IPS DF 4.7 (cell line): ENCODE results near the gene PROCA1.

ENCODE experiments used
- DNase-seq: peaks from one replicate; pipeline ENCODE4 v3.0.0-alpha.2; 2013; ENCODE audit warnings: low spot score; ENCODE audit errors: extremely low read depth

Gene PROCA1

DNA sequence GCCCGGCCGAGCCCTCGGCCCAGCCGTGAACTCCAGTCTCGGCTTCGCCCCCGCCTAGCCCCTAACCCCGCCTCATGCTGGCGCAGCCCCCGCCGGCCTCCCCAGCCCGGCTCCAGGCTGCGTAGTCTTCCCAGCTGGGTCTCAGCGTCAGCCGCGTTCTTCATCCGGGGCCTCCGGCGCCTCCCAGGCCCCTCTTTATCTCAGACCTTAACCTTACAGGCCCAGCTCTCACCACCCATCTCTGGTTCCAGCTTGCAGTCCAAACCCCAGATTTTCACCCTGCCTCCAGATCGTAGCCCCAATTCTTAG, at the start of gene PROCA1:
Gene PROCA1, minus strand, starts transcription at position 166 of the 309 bp plus-strand sequence. CDS start 228 bp downstream, outside the sequence.
- DNase-seq: no peak

DNA sequence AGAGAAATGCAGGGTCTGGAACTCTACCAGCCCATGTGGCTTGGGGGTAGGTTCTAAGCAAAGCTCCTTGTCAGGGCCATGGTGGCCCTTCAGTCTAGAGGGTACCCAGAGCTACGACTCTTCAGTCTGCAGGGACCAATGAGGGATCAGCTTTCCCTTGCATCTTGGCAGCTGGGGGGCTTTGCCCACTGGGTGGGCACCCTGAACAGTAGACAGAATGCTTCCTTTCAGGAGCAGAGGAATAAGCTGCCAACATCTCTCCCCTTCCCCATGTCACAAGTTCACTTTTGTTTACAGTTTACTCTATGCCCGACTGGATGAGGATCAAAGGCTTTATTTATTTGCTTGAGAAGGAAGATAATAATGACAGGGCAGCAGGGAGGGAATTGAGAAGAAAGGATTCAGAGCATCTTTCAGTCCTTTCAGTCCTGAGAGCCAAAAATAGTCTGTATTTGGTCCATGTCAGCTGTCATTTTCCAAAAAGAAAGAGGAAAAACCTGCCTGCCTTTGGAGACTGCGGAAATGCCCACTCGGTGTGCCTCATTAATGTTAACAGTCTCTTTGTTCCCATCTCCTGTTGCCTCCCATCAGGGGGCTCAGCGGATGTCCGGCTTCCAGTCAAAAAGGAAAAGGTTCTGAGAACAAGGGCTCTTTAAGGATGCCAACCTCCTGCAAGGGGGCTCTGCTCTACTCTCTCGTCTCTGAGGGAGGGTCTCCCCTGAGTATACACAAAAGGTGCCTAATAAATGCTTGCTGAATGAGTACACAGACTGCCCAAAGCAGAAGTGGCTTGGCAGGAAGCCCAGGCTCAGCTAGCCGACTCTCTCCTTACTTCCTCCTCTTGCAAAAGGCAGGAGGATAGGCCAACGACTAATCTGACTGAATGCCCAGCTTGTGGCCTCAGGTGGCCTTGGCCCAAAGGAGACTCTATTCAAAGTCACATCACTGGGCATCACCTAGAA, 49.2 kb upstream of the PROCA1 start:
- peak; percentile 94 for DNase-seq

- no peak for DNase-seq
Observed at GRCh38 chr17:28759256-28759865, 47.7 kb upstream of the PROCA1 start.

DNA sequence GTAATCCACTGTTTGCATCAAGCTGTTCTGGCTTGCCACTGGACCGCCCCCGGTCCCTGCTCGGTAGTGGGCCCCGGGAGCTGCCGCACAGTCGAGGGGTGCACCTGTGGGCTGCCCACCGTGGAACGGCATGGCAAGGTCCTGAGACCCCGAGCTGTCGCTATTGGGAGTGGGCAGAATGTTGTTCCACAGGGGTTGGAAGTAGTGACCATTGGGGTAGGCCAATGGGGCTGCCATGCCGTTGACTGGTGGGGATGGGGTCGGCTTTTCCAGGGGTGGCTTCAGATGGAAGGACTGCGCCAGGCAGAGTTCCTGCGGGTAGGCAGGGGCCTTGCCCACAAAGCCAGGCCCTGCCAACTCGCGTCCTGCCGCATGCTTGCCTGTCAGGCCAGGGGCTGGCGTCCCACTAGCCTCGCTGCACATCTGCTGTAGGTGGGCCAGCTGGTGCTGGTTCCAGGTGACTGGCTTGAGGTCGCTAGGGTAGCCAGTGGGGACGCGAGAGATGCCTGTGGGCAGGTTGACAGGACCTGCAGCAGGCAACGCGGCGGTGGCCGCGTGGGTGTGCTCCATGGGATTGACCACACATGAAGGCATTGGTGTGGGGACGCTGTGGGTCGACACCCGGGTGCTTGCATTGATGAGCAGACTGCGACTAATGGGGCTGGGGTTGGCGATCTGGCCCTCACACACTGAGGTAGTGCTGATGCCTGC, 46.9 kb upstream of the PROCA1 start:
- no peak for DNase-seq

GRCh38 chr17:28756049-28756804, 44.5 kb upstream of the PROCA1 start:
- no peak for DNase-seq

DNA sequence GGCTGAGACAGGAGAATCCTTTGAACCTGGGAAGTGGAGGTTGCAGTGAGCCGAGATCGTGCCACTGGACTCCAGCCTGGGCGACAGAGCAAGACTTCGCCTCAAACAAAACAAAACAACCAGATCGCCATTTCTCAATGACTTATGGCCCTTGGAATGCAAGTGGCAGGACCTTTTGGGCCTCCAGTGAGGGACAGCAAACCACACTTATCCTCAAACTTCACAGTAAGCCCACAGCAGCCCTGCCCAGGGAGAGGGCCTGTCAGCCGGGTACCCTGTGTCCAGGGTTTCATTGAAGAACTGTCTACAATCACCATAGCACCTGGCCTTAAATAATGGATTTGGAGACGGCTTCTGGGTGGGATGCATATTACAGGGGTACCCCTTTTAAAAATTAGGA, 43.8 kb upstream of the PROCA1 start:
- no peak for DNase-seq

DNA sequence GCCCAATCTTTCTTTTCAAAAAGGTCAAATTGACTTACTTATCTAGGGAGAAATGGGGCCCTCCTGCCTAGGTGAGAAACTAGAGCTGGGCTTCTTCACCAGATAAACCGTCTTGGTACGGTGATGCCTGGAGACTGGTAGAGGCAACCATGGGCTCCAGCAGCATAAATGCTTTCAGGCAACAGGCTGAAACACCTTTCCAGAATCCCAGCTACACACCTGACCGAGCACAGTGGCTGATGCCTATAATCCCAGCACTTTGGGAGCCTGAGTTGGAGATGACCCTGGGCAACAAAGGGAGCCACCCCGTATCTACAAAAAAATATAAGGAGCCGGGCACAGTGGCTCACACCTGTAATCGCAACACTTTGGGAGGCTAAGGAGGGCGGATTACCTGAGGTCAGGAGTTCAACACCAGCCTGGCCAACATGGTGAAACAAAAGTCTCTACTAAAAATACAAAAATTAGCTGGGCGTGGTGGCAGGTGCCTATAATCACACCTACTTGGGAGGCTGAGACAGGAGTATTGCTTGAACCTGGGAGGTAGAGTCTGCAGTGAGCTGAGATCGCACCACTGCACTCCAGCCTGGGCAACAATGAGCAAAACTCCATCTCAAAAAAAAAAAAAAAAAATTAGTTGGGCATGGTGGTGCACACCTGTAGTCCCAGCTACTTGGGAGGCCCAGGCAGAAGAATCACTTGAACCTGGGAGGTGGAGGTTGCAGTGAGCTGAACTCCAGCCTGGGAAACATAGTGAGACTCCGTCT, 40.1 kb upstream of the PROCA1 start:
- DNase-seq: no peak

DNA sequence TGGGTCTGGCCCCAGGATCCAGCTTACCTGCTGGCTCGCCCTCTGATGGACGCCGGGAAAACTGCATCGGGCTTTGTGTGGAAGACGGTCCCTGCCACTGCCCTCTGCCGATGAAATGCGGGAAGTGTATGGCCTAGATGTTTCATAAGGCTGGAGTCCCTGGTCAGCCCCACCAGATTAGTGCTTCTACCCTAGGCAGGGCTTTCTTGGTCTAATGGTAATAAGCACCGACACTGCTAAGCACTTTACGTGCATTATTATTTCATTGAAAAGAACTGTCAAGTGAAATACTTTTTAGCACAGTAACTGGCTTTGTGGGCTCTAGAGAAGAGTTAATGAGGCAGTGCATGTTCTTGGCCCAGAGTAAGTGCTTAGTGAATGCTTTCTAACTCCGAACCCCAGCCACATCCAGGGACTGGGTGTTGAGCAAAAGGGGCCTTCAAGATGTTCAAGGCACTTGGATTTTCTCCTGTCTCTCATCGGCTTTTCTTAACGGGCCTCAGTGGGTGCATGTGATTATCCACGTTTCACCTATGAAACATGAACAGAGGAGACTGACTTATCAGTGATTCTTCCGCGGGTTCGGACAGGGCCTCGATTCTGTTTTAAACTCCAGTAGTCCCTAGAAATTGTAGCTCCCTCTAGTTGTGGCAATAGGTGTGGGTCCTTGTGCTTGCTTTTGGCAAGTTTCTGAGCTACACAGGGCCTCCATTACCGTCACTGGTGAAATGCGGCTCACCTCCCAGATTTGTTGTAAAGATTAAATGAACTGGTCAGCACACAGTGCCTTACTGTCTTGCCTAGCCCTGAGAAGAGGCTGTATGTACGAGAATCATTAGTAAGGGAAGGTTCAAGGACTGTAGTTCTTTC, 38.7 kb upstream of the PROCA1 start:
- DNase-seq: no peak

DNA sequence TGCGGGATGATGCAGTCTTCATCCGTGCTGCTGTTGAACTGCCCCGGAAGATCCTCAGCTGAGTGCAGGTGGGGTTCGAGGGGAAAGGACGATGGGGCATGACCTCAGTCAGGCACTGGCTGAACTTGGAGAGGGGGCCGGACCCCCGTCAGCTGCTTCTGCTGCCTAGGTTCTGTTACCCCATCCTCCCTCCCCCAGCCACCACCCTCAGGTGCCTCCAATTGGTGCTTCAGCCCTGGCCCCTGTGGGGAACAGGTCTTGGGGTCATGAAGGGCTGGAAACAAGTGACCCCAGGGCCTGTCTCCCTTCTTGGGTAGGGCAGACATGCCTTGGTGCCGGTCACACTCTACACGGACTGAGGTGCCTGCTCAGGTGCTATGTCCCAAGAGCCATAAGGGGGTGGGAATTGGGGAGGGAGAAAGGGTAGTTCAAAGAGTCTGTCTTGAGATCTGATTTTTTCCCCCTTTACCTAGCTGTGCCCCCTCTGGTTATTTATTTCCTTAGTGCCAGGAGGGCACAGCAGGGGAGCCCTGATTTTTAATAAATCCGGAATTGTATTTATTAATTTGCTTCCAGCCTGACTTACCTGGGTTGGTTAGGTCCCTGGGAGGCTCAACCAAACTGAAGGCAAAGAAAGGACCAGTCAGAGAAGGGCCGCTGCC, 38.0 kb upstream of the PROCA1 start:
- no peak for DNase-seq

- no peak for DNase-seq
Observed at GRCh38 chr17:28748852-28749515, 37.3 kb upstream of the PROCA1 start.

GRCh38 chr17:28747801-28748750, 36.4 kb upstream of the PROCA1 start:
- no peak for DNase-seq

DNA sequence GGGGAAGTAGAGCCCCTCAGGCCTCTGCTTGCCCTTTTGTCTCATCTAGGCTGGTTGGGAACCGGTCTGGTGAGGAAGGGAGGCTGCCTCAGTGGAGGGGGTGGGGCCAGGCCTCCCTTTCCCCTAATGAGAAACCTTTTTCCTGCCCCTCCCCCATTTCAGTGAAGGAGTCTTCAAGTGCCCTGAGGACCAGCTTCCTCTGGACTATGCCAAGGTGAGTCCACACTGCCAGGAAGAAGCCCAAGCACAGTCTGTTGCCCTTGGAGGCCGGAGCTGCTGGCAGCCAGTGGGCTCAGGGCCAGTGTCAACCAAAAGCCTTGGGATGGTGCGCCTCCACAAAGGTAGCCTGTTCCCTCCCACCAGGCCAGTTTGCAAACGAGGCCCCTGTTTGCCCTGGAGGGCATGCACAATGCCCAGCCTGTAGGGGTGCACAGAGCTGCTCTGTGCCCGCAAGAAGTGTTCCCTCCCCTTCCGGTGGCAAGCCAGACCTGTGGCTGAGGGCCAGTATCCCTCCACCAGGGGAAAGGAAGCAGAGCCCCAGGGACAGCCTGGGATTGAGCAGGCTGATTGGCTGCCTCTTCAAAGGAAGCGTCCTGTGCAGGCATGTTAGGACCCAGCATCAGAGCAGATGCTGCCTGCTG, 35.5 kb upstream of the PROCA1 start:
- DNase-seq: no peak

GRCh38 chr17:28746611-28747050, 34.9 kb upstream of the PROCA1 start:
- DNase-seq: no peak

- DNase-seq: no peak
Observed at GRCh38 chr17:28745786-28746411, 34.2 kb upstream of the PROCA1 start.

DNA sequence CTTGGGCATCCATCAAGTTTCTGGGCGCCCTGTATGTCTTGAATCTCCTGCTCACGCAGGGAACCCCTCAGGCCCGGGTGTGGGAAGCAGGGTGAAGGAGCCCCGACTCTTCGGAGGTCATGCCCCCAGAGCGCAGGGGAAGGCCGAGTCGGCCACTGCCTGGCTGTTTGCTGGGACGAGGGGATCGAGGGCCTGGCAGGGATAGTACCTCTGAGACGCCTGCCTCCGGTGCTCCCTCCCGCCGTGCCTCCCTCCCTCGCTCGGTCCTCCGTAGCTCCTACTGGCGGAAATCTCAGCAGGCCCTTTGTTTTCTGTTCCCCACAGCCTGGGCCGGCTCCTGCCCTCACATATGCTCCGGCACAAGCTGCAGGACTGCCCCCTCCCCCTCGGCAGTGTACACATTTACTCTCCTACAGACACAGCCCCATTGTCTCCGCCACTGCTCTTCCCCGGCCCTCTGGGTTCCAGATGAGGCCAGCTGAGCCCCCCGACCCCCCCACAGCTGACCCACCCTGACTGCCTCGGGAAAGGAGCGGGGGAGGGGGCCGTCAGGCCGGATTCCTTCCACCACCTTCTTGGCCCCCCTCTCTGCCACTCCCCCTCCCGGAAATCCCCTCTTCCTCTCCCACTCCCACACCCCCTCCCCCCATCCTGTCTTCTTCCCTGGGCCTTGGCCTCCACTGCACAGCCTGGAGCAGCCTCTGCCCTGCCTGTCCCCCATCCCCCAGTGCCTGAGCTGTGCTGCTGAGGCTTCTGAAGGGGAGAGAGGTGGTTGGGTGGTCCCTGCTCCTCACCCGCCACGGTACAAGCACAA, 33.5 kb upstream of the PROCA1 start:
- DNase-seq: no peak
